ENCODE results near the gene THRB.

DNA sequence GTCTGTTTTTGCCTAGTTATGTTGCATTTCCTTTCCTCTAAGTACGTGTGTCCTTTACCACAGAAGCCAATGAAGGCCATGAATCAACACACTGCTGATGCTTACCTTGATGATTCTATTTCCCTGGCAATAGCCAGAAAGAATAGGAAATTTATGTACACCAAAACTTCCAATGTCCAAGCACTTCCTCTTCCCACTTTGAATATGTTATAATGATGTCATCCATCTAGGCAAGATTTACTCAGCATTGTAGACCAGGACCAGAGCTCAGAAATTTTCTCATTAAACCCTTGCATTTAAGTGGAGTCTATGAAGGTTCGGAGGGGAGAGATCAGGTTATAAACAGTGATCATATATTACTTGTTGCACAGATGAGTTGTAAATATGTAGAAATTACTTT, 126.0 kb downstream of the THRB start:
- TF ChIP-seq, protein P1, sequence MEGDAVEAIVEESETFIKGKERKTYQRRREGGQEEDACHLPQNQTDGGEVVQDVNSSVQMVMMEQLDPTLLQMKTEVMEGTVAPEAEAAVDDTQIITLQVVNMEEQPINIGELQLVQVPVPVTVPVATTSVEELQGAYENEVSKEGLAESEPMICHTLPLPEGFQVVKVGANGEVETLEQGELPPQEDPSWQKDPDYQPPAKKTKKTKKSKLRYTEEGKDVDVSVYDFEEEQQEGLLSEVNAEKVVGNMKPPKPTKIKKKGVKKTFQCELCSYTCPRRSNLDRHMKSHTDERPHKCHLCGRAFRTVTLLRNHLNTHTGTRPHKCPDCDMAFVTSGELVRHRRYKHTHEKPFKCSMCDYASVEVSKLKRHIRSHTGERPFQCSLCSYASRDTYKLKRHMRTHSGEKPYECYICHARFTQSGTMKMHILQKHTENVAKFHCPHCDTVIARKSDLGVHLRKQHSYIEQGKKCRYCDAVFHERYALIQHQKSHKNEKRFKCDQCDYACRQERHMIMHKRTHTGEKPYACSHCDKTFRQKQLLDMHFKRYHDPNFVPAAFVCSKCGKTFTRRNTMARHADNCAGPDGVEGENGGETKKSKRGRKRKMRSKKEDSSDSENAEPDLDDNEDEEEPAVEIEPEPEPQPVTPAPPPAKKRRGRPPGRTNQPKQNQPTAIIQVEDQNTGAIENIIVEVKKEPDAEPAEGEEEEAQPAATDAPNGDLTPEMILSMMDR (IDR thresholded peaks at IDR 0.05), result no peak
- TF ChIP-seq POLR2A (IDR thresholded peaks at IDR 0.05), result no peak

All from heart left ventricle (tissue), 13 donors.